ENCODE measurements around the gene ACADS.

Gene ACADS

DNA sequence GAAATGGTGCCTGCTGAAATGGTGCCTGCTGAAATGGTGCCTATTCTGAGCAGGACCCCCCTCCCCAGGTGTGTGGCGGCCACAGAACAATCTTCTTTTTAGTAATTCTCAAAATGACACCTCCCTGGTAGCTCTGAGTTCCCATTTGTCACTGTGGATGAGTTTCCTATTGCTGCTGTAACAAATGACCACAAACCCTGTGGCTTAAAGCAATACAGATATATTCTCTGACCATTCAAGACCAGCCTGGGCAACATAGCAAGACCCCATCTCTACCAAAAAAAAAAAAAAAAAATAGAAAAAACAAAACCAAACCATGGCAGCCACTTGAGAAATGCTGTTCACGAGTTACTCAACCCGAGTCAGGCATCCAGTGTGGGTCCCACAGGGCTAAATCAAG lies 7.9 kb downstream of the ACADS start:
- no peak for DNase-seq

- no peak for DNase-seq
These were observed 8.6 kb downstream of the ACADS start for GRCh38 chr12:120734210-120734609.

GRCh38 chr12:120735181-120735580 lies 9.6 kb downstream of the ACADS start:
- no peak for DNase-seq

GRCh38 chr12:120736404-120737331 lies 11.0 kb downstream of the ACADS start:
- no peak for DNase-seq

- no peak for DNase-seq
These were observed 12.1 kb downstream of the ACADS start for GRCh38 chr12:120737557-120738251.

DNA sequence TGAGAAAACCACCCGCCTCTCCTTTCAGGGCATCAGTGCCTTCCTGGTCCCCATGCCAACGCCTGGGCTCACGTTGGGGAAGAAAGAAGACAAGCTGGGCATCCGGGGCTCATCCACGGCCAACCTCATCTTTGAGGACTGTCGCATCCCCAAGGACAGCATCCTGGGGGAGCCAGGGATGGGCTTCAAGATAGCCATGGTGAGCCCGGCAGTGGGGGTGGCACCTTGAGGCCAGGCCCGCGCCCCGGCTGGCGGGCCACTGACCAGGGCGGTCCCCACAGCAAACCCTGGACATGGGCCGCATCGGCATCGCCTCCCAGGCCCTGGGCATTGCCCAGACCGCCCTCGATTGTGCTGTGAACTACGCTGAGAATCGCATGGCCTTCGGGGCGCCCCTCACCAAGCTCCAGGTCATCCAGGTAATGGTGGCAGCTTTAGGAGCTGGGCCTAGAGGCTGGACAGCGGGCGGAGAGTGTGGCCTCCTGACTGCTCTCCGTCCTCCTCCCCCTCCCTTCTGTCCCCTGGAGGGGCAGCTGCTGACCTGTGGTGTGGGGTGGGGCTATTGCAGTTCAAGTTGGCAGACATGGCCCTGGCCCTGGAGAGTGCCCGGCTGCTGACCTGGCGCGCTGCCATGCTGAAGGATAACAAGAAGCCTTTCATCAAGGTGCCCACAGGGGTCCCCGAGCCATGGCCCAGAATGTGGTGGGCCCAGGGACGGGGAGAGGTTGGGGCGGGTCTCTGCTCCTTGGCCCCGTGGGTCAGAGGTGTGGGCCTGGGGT lies 12.8 kb downstream of the ACADS start:
- no peak for DNase-seq

- DNase-seq, result no peak
These were observed 13.6 kb downstream of the ACADS start for GRCh38 chr12:120739031-120739762.

DNA sequence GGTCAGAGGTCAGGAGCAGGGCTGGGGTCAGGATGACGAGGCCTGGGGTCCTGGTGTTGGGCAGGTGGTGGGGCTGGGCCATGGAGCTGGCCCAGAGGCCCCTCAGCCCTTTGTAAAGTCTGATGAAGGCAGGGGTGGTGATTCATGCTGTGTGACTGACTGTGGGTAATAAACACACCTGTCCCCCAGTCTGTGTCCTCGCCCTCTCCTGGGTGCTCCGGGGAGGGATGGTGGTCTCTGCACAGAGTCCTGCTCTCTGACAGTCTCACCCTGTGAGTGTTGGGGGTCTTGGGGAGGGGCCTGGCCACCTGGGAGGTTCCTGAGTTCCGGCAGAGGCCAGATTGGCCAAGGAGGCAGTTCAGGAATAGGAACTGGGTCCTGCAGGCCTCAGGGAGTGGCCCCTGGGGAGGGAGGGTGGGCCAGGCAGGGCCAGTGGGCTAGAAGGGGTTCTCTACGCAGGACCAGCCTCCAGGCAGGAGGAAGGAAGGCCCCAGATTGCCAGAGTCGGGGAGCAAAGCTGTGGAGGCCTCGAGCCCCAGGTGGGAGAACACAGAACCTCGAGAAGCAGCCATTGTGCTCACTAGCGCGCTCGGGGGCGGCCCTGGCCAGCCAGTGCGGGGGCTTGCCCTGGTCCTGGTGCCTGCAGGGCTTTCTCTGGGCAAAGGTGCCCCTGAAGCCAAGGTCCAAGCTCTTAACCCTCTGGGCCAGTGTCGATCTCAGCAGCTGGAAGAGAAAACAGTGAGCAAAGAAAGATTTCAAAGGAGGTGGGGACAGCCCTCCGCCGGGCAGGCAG lies 14.4 kb downstream of the ACADS start:
- DNase-seq, result no peak

GRCh38 chr12:120740871-120741270 lies 15.2 kb downstream of the ACADS start:
- no peak for DNase-seq

- DNase-seq, result no peak
These were observed 16.1 kb downstream of the ACADS start for GRCh38 chr12:120741476-120742421.

DNA sequence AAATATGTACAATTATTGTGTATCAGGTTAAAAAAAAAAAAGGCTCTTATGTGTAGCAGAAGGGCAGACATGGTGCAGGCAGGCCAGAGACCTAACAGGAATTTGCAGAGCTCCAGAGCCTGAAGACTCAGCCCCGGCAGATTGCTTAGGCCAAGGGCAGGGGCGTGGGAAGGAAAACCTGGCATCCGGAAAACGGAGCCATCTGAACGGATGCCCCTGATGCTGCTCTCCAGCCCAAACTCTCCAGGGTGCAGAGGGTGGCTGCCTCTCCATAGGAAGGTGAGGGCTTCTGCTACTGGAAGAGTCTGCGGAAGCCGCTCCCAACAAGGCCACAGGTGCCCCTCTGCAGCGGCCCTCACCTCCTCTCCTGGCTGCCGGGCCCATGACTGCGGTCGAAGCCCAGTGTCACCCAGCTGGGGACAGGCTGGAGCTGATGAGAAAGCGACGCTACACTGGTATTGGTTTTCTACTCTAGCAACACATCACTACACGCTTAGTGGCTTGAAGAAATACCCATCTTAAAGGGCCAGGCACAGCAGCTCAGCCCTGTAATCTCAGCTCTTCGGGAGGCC lies 19.4 kb downstream of the ACADS start:
- DNase-seq, result no peak

GRCh38 chr12:120748242-120748641 lies 22.6 kb downstream of the ACADS start:
- no peak for DNase-seq

DNA sequence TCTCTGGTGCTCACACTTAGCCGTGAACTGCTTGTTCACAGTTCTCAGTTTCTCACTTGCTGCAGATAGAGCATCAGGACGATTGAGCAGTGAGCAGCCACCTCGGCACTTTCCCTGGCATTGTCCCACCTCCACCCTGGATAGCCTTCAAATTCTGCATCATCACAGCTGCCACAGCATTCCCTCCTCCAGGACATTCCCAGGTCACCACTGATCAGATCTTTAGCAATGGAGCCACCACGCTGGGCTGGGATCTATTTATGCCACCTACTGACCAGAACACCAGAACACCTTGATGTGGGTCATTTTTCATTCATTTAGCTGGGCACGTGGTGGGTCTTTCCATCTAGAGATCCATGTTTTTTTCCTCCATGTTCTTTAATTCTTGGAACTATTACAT lies 23.6 kb downstream of the ACADS start:
- no peak for DNase-seq

DNA sequence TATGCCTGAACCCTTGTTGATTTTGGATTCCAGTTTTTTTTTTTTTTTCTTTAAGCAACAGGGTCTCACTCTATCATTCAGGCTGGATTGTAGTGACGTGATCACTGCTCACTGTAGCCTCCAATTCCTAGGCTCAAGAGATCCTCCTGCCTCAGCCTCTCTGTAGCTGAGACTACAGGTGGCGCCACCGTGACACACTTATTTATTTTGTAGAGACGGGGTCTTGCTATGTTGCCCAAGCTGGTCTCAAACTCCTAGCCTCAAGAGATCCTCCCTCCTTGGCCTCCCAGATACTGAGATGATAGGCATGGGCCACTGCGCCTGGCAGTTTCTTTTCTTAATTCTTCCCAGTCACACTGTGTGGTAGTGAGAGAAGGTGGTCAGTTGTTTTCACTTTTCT lies 25.2 kb downstream of the ACADS start:
- no peak for DNase-seq

DNA sequence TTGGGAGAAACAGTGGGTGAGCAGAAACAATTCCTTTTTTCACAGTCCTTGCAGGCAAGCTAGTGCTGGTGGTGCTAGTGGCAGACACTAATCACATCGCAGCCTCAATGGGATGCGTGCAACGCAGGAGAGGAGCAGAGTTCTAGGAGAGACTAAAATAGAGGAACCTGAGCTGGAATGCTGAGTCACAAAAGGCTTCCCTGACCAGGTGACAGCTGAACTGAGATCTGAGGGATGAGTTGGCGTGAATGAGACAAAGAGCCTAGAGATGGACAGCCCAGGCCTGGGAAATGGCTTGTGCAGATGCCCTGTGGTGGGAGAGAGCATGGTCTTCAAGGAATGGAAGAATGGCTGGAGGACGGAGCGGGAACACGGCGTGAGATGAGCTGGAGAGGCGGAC lies 25.8 kb downstream of the ACADS start:
- peak; percentile 6 for DNase-seq

DNA sequence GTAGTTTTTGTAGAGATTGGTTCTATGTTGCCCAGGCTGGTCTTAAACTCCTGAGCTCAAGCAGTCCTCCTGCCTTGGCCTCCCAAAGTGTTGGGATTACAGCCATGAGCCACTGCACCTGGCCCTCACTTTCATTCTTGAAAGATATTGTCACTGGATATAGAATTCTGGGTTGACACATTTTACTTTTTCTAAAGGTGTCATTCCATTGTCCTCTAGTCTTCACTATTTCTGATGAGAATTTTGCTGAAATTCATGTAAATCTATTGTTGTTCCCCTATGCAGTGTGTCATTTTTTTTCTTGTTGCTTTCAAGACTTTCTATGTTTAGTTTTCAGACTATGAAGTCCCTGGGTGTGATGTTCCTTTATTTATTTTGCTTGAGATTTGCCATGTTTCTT lies 29.2 kb downstream of the ACADS start:
- DNase-seq, result no peak

GRCh38 chr12:120755269-120755668 lies 29.6 kb downstream of the ACADS start:
- no peak for DNase-seq

- no peak for DNase-seq
These were observed 31.7 kb downstream of the ACADS start for GRCh38 chr12:120757226-120757742.

DNA sequence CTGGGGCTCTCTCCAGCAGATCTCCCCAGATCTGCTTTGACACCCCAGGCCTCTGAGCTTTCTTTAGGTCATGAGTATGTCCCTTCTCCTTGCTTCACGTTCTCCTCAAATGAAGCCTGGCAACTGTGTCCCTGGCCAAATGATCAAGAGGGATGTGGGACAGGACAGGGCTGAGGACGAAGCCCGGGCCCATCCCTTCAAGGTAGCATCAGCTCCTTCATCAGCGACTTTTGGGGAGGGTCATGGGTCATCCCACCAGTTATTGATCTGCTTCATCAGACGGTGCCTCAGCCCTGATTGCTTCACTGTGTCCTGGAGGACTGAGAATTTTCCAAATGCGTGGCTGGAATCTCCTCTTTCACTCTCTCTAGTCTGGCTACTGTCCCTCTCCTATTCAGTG lies 32.3 kb downstream of the ACADS start:
- no peak for DNase-seq

Data from GDM1 (cell line).